H9 (cell line): ENCODE results near the gene CCDC38. TPM values are rescaled to one million over a fixed set of nuclear protein-coding genes. Genes with fewer than 3 reads are reported as not detected.

Source experiments
- DNase-seq: peaks from one replicate; pipeline ENCODE4 v3.0.0-alpha.2; 2017
- H2AFZ ChIP-seq: one replicate; pipeline ENCODE4 v1.6.1; 2013; ENCODE audit warnings: mild to moderate bottlenecking, low read length, control low read depth, moderate library complexity
- H2AK5ac ChIP-seq: 2 replicates; pipeline ENCODE4 v1.6.1; 2013; ENCODE audit warnings: low read length, control low read depth, mixed read lengths; ENCODE audit not compliant: insufficient read length
- H2BK120ac ChIP-seq: one replicate; pipeline ENCODE4 v1.6.1; 2013; ENCODE audit warnings: low read depth, mild to moderate bottlenecking, low read length, control low read depth, inconsistent platforms; ENCODE audit not compliant: poor library complexity, severe bottlenecking
- H2BK12ac ChIP-seq: 2 replicates; pipeline ENCODE4 v1.6.1; 2013; ENCODE audit warnings: low read length, control low read depth, mixed read lengths, low read depth; ENCODE audit not compliant: insufficient read length
- H2BK15ac ChIP-seq: 2 replicates; pipeline ENCODE4 v1.6.1; 2013; ENCODE audit warnings: low read depth, low read length, control low read depth
- H2BK20ac ChIP-seq: one replicate; pipeline ENCODE4 v1.6.1; 2013; ENCODE audit warnings: low read depth, mild to moderate bottlenecking, low read length, control low read depth, inconsistent platforms; ENCODE audit not compliant: poor library complexity, severe bottlenecking
- H2BK5ac ChIP-seq: 2 replicates; pipeline ENCODE4 v1.6.1; 2013; ENCODE audit warnings: low read length, control low read depth, mixed read lengths; ENCODE audit not compliant: insufficient read length
- H3K14ac ChIP-seq: 2 replicates; pipeline ENCODE4 v1.6.1; 2013; ENCODE audit warnings: low read length, control low read depth; ENCODE audit not compliant: insufficient read depth
- H3K18ac ChIP-seq: 2 replicates; pipeline ENCODE4 v1.6.1; 2013; ENCODE audit warnings: low read depth, mild to moderate bottlenecking, mixed read lengths, low read length, control low read depth; ENCODE audit not compliant: insufficient read length
- H3K23ac ChIP-seq: 2 replicates; pipeline ENCODE4 v1.6.1; 2013; ENCODE audit warnings: low read length, control low read depth, mixed read lengths, low read depth; ENCODE audit not compliant: insufficient read length
- H3K23me2 ChIP-seq: 2 replicates; pipeline ENCODE4 v1.6.1; 2013; ENCODE audit warnings: low read depth, mild to moderate bottlenecking, mixed read lengths, low read length, control low read depth; ENCODE audit not compliant: insufficient read length, poor library complexity, severe bottlenecking
- H3K27ac ChIP-seq: 2 replicates; pipeline ENCODE4 v1.5.1; 2013; ENCODE audit warnings: low read length, control low read depth, mixed read lengths, low read depth; ENCODE audit not compliant: insufficient read length
- H3K27me3 ChIP-seq: 2 replicates; pipeline ENCODE4 v1.6.1; 2013; ENCODE audit warnings: low read length, control low read depth, inconsistent platforms; ENCODE audit not compliant: insufficient read depth
- H3K4ac ChIP-seq: 2 replicates; pipeline ENCODE4 v1.6.1; 2013; ENCODE audit warnings: low read depth, mild to moderate bottlenecking, control low read depth, inconsistent platforms, low read length, moderate library complexity
- H3K4me1 ChIP-seq: 2 replicates; pipeline ENCODE4 v1.6.1; 2013; ENCODE audit warnings: low read length, control low read depth, inconsistent platforms; ENCODE audit not compliant: insufficient read depth
- H3K4me2 ChIP-seq: 2 replicates; pipeline ENCODE4 v1.6.1; 2013; ENCODE audit warnings: low read length, control low read depth, mixed read lengths; ENCODE audit not compliant: insufficient read length, insufficient read depth
- H3K56ac ChIP-seq: 2 replicates; pipeline ENCODE4 v1.6.1; 2013; ENCODE audit warnings: low read depth, mild to moderate bottlenecking, mixed read lengths, low read length, control low read depth; ENCODE audit not compliant: insufficient read length
- H3K79me1 ChIP-seq: 2 replicates; pipeline ENCODE4 v1.6.1; 2013; ENCODE audit warnings: low read depth, mild to moderate bottlenecking, moderate library complexity, low read length, control low read depth, inconsistent platforms; ENCODE audit not compliant: insufficient read depth, poor library complexity, severe bottlenecking
- H3K79me2 ChIP-seq: 2 replicates; pipeline ENCODE4 v1.6.1; 2013; ENCODE audit warnings: low read length, control low read depth, inconsistent platforms; ENCODE audit not compliant: insufficient read depth
- H3K9ac ChIP-seq: 2 replicates; pipeline ENCODE4 v1.6.1; 2013; ENCODE audit warnings: low read length, control low read depth, mixed read lengths; ENCODE audit not compliant: insufficient read length; ENCODE audit errors: extremely low read depth
- H3K9me3 ChIP-seq: one replicate; pipeline ENCODE4 v1.6.1; 2013; ENCODE audit warnings: low read depth, low read length, inconsistent platforms; ENCODE audit not compliant: control insufficient read depth
- H3T11ph ChIP-seq: one replicate; pipeline ENCODE4 v1.6.1; 2013; ENCODE audit warnings: mild to moderate bottlenecking, low read length, control low read depth, inconsistent platforms
- H4K20me1 ChIP-seq: one replicate; pipeline ENCODE4 v1.6.1; 2013; ENCODE audit not compliant: control insufficient read depth, insufficient read length, insufficient read depth
- H4K5ac ChIP-seq: 2 replicates; pipeline ENCODE4 v1.6.1; 2013; ENCODE audit warnings: low read depth, mild to moderate bottlenecking, mixed read lengths, low read length, control low read depth; ENCODE audit not compliant: insufficient read length
- H4K8ac ChIP-seq: replicated peaks from 2 replicates; pipeline ENCODE4 v1.6.1; 2013; ENCODE audit warnings: low read length, control low read depth, mixed read lengths, low read depth; ENCODE audit not compliant: insufficient read length
- H4K91ac ChIP-seq: 2 replicates; pipeline ENCODE4 v1.6.1; 2013; ENCODE audit warnings: low read depth, mild to moderate bottlenecking, moderate library complexity, mixed read lengths, low read length, control low read depth; ENCODE audit not compliant: insufficient read length
- H3K27ac Mint-ChIP-seq, 3 experiments: 2 replicates in 2 of 3; 3 replicates in 1 of 3; pipeline ENCODE4 v1.8.0; 2020 to 2021; ENCODE audit warnings: mixed read lengths in 3 of 3, mild to moderate bottlenecking in 1 of 3, moderate library complexity in 1 of 3
- H3K27me3 Mint-ChIP-seq: 2 replicates; pipeline ENCODE4 v1.8.0; 2021; ENCODE audit warnings: low read depth, mild to moderate bottlenecking, moderate library complexity, mixed read lengths
- H3K36me3 Mint-ChIP-seq, 3 experiments: 2 replicates in 2 of 3; 3 replicates in 1 of 3; pipeline ENCODE4 v1.8.0; 2020 to 2021; ENCODE audit warnings: low read depth in 3 of 3, mixed read lengths in 3 of 3; ENCODE audit not compliant: insufficient read depth in 1 of 3
- H3K4me1 Mint-ChIP-seq, 2 experiments: 2 replicates each; pipeline ENCODE4 v1.8.0; 2020; ENCODE audit warnings: mixed read lengths in 2 of 2
- H3K4me3 Mint-ChIP-seq, 2 experiments: 2 replicates in 1 of 2; 3 replicates in 1 of 2; pipeline ENCODE4 v1.8.0; 2020 to 2021; ENCODE audit warnings: mild to moderate bottlenecking in 2 of 2, mixed read lengths in 2 of 2, moderate library complexity in 1 of 2
- H3K9me3 Mint-ChIP-seq, 2 experiments: 2 replicates in 1 of 2; 3 replicates in 1 of 2; pipeline ENCODE4 v1.8.0; 2020; ENCODE audit warnings: mild to moderate bottlenecking in 2 of 2, mixed read lengths in 2 of 2, moderate library complexity in 1 of 2
- CTCF ChIP-seq: fragments of 200-600 bp; sonication (generic); conservative IDR thresholded peaks from 3 replicates; pipeline ENCODE4 v1.8.0; 2021; ENCODE audit warnings: antibody characterized with exemption, mild to moderate bottlenecking
- WGBS: extraction: QIAGEN DNeasy Blood & Tissue Kit; methylation state at CpG from one replicate; pipeline ENCODE4 v1.1.7; 2013; ENCODE audit warnings: missing lambda C conversion rate, low lambda C conversion rate, mixed read lengths; ENCODE audit not compliant: insufficient read length; ENCODE audit errors: extremely low coverage; 5-methylcytosine and 5-hydroxymethylcytosine counted together
- total RNA-seq: library from RNA; stranded (reverse); gene quantifications from 2 replicates; pipeline ENCODE4 v1.2.1, GENCODE V29; 2021

Gene CCDC38
- total RNA-seq, 1 experiment from 2014 or later: not detected

GRCh38 chr12:95978774-95979173 lies 36.4 kb upstream of the CCDC38 start:
- no peaks in the 10 kb centered on the region; a peak in 1 of 7 replicates for H3K36me3 Mint-ChIP-seq
- Histone ChIP-seq H4K91ac (no peak overlapping the region), H3K79me1 (no peaks in the 10 kb centered on the region), H2AK5ac (no peak overlapping the region), H2BK20ac (no peak overlapping the region), H3T11ph (no peak overlapping the region), H4K8ac (no peak overlapping the region), H3K4me2 (no peak overlapping the region), H3K9ac (no peak overlapping the region), H3K4ac (no peak overlapping the region), H2BK15ac (no peak overlapping the region), H3K14ac (no peak overlapping the region), H2BK120ac (no peak overlapping the region), H3K56ac (no peak overlapping the region), H4K20me1 (no peaks in the 10 kb centered on the region), H3K4me1 (peaks cover 2% of the 10 kb centered on the region; the same call in 1 of the 2 replicates), H2AFZ (no peak overlapping the region), H4K5ac (no peak overlapping the region), H2BK12ac (no peak overlapping the region), H3K27me3 (no peaks in the 10 kb centered on the region), H3K27ac (no peak overlapping the region), H2BK5ac (no peak overlapping the region), H3K9me3 (no peaks in the 10 kb centered on the region), H3K23me2 (no peaks in the 10 kb centered on the region), H3K18ac (no peak overlapping the region), H3K79me2 (no peaks in the 10 kb centered on the region), H3K23ac (no peak overlapping the region)
- DNase-seq: no peak
- H3K9me3 Mint-ChIP-seq: no peaks in the 10 kb centered on the region
- no peak overlapping the region for H3K4me3 Mint-ChIP-seq
- H3K27ac Mint-ChIP-seq: no peak overlapping the region
- no peaks in the 10 kb centered on the region; the same call in none of the 2 replicates for H3K27me3 Mint-ChIP-seq
- no CpG with 5 or more reads among the region's 3 CpGs for WGBS
- H3K4me1 Mint-ChIP-seq: peaks cover 9 to 13% of the 10 kb centered on the region in 2 experiments
- TF ChIP-seq CTCF: no peak
